Smooth muscle cell of the brain vasculature (primary cell): ENCODE results near the gene SLC25A45.

Source experiments
- DNase-seq: peaks from one replicate; pipeline ENCODE4 v3.0.0-alpha.2; 2012; ENCODE audit warnings: low read depth, low spot score

SLC25A45 gene

GRCh38 chr11:65389294-65389980, 7.0 kb upstream of the SLC25A45 start:
- DNase-seq = no peak

GRCh38 chr11:65388731-65389130, 6.3 kb upstream of the SLC25A45 start:
- DNase-seq = no peak

- peak; percentile 26 for DNase-seq
These were observed 4.1 kb upstream of the SLC25A45 start, which contains the start of gene FRMD8 for GRCh38 chr11:65386307-65387140. Gene FRMD8 (plus strand): TSS chr11:65386637. CDS start chr11:65387037, 400 bp downstream.

- no peak for DNase-seq
These were observed 1.9 kb upstream of the SLC25A45 start for GRCh38 chr11:65384301-65384889.

GRCh38 chr11:65383778-65384177, 1.3 kb upstream of the SLC25A45 start:
- DNase-seq = no peak

DNA sequence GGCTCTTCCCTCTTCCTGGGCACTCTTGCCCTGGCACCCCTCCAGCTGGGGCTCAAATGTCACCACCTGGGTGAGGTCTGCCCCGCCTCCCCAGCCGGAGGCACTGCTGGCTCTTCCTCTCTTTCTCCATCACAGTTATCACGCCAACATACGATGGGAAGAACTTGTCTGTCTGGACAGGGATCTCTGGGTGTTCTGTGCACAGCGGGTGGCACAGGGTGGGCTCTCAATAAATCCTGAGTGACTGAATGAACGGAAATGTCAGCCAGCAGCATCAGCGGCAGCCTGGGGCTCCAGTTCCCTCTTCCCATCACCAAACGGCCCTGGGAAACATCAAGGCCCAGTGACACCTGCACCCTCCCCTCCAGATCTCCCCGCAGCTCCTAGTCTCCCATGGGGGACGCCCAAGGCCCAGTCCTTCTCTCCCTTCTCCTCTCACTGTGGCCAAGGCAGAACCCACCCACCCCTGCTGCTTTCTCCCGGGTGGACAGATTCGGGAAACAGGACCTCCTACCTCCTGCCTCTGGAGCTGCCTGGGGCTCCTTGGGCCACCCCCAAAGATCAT, 440 bp upstream of the SLC25A45 start:
- no peak for DNase-seq

GRCh38 chr11:65381716-65382032, 772 bp downstream of the SLC25A45 start:
- DNase-seq = no peak

DNA sequence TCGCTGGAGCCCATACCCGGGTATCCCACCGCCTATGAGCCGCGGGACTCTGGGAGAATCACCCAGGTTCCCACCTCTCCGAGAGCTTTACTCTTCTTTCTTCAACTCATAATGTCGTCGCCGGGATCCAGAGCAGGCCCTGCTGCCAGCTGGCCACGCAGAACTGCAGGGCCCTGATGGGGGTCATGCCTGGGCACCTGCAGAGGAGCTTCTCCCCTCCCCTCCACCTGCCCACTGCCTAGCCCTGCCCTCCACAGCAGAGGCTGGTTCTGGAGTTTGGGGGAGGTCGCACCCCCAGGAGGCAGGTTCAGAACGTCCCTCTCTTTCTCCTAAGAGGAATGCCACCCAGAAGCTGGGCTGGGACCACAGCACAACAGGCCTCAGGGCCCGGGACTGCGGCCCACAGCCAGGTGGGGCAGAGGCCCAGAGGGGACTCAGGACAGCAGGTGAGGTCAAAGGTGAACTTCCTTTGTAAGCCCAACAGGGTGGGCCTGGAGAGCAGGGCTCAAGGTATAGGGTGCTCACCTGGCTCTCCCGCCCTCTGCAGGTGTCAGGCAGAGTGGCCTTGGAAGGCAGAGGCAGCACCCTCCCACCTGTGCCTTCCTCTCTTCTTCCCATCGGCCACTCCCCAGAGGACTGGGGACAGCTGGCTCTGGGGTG, 1.9 kb downstream of the SLC25A45 start:
- DNase-seq = no peak

- no peak for DNase-seq
These were observed 2.6 kb downstream of the SLC25A45 start for GRCh38 chr11:65379698-65380459.

DNA sequence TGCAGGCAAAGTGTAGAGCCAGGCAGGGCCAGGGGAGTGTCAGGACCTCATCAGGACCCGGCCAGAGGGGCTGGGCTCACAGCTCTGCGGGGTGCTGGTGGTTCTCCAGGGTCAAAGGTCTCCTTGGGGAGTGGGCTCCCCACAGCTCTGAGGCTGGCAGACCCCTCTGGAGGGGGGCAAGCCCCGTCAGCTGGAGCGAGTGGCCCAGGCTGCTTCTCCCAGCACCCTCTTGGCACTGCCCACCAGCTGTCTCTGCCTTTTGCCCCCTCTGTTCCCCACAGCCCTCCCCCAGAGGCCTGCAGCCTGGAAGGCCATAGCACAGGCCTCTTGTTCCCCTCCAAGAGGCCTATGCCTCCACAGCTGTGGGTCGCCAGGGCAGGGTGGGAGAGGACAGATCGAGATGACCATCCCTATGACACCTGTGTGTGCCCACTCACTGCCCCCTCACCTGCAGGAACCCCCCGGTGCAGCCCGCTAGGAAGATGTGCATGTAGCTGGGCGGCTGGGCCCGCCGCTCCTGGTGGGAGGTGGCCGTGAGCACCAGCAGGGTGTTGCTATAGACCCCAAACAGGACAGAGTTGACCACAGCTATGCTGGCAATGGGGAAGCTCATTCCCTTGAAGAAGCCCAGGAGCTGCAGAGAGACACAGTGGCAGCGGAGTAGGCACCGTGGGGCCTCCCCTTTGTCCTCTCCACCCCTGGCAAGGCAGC, 3.4 kb downstream of the SLC25A45 start:
- no peak for DNase-seq

- no peak for DNase-seq
These were observed 4.1 kb downstream of the SLC25A45 start for GRCh38 chr11:65378208-65378927.

DNA sequence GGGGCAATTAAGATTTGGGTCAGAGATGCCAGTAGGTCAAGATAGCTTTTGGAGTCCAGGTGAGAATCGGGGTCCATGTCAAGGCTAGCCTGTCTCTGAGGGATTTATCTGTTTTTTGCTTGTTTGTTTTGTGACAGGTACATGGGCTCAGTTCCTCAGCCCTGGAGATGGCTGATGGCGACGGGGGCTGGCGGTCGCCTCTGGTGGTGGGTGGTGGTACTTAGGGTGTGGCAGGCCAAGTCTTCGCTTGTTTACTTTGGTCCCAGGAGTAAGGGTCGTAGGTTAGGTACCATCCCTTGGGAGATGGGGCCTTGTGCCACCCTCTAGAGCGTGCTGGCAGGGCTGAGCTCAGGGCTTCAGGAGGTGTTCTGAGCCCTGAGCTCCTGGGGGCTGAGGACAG, 4.7 kb downstream of the SLC25A45 start:
- no peak for DNase-seq

GRCh38 chr11:65377036-65377435, 5.4 kb downstream of the SLC25A45 start:
- no peak for DNase-seq

DNA sequence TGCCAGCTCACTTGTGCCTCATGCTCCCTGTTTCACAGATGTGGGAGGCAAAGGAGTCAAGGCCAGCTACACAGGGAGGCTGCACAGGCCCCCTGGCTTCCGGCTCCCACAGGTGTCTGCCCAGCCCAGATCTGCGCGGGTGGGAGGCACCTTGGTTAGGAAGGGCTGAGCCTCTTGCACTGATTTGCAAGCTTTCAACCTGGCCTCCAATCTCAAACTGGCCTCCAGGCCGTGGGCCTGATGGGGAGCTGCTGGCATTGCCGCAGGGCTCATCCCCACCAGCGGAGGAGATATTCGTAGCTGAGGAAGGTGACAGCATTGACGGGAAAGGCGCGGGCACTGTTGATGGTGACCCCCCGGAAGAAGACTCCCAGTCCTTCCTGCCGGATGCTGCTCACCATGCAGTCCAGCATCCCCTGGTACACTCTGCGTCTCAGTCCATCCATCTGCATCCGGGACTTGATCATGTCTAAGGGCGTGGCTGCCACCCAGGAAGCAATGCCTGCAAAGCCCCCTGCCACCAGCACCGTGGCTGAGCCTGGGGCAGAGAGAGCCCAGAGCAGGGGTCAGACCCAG, 6.2 kb downstream of the SLC25A45 start:
- DNase-seq = no peak

- no peak for DNase-seq
These were observed 7.4 kb downstream of the SLC25A45 start for GRCh38 chr11:65375012-65375411.

DNA sequence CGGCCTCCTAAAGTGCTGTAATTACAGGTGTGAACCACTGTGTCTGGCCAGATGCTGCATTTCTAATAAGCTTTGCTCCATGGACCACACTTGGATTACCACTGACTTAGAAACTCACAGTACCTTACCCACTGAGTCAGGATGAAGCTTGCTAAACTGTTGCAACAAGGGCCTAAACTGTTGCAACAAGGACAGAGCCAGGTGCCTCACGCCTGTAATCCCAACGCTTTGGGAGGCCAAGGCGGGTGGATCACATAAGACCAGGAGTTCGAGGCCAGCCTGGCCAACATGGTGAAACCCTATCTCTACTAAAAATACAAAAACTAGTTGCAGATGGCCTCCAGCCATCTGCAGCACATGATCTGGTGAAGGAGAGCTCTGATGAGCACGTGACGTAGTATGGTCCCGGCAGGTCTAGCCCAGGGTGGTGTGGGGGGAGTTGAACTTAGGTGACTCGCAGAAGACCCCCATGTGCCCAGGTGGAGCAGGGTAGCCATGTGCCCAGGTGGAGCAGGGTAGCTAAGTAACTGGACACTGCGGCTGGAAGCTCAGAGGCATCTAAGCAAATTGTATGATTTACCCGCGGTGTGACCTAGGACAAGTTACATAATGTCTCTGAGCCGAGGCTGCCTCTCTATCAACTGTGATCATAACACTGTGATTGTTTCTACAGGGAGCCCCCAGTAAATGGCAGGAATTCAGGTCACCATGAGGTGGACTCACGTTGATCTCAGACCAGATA, 8.4 kb downstream of the SLC25A45 start:
- DNase-seq = no peak

DNA sequence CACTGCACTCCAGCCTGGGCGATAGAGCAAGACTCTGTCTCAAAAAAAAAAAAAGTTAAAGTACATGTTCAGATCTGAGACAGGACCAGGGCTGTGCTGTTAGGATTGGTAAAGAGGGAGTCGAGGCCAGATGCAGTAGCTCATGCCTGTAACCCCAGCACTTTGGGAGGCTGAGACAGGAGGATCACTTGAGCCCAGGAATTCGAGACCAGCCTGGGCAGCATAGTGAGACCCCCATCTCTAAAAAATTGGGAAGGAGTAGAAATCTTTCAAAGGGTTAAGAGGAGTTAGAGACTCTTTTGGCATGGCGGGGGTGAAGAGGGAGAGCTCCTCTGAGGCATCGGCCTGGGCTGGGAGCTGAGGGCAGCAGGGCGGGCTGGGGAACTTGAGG, 11.8 kb downstream of the SLC25A45 start:
- no peak for DNase-seq

GRCh38 chr11:65366340-65366773, 16.1 kb downstream of the SLC25A45 start:
- DNase-seq = peak; percentile 62

GRCh38 chr11:65363770-65364169, 18.7 kb downstream of the SLC25A45 start:
- no peak for DNase-seq
